Hepatocyte (in vitro differentiated cells): ENCODE results near the gene KIF1B.

Experiments used
- CTCF ChIP-seq: fragments of 200-600 bp; sonication (generic); IDR thresholded peaks from 2 replicates; pipeline ENCODE4 v1.5.1; 2016; ENCODE audit warnings: antibody characterized with exemption, mild to moderate bottlenecking; ENCODE audit not compliant: poor library complexity
- EZH2 ChIP-seq: fragments of 200-600 bp; sonication (generic); IDR thresholded peaks from 2 replicates; pipeline ENCODE4 v1.6.1; 2016; ENCODE audit warnings: antibody characterized with exemption, mild to moderate bottlenecking, borderline replicate concordance

- TF ChIP-seq CTCF: no peak
- no peak for TF ChIP-seq EZH2
Measured at GRCh38 chr1:10220200-10220599, 9.8 kb downstream of the KIF1B start.
